EH (cell line): Measurements from ENCODE around the gene UBAP1.
"Not testable (repeated sequence)": the region's sequence is repeated elsewhere in the genome, so short reads cannot be mapped to it uniquely, and the experiment has no call there.

Experiments
- DNase-seq: peaks from one replicate; pipeline ENCODE4 v3.0.0-alpha.2; 2015; ENCODE audit warnings: low read depth

Gene UBAP1

DNA sequence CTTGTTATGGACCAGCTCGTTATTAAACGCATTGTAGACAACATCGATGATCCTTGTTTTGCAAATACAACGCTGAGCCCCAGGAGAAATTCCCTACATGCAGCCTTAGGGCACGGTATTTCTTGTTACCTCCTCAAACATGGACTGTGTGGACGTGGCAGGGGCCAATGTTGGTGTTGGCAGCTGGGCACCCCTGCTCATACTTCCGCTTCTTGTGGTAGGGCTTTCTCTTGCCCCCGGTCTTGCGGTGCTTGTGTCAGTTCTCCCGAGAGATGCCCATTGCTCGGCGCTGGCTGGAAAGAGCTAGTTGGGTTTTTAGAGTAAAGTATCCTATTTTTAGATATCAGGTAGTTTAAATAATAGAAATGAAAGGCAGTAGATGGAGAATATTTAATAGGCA lies 45.5 kb downstream of the UBAP1 start:
- DNase-seq: no peak

DNA sequence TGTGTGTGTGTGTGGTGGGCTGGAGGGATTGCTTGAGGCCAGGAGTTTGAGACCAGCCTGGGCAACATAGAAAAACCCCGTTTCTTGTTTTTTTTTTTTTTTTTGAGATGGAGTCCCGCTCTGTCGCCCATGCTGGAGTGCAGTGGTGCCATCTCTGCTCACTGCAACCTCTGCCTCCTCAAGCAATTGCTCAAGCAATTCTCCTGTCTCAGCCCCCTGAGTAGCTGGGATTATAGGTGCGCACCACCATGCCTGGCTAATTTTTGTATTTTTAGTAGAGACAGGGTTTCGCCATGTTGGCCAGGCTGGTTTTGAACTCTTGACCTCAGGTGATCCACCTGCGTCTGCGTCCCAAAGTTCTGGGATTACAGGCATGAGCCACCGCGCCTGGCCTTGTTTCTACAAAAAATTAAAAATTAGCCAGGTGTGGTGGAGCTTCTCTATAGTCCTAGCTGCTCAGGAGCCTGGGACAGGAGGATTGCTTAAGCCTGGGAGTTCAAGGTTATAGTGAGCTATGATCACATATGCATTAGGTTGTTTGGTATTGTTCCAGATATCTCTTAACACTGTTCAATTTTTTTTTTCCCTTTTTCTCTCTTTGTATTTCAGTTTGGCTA lies 47.4 kb downstream of the UBAP1 start:
- not testable (repeated sequence) for DNase-seq

GRCh38 chr9:34227445-34227844 lies 48.6 kb downstream of the UBAP1 start:
- DNase-seq: peak; percentile 62

DNA sequence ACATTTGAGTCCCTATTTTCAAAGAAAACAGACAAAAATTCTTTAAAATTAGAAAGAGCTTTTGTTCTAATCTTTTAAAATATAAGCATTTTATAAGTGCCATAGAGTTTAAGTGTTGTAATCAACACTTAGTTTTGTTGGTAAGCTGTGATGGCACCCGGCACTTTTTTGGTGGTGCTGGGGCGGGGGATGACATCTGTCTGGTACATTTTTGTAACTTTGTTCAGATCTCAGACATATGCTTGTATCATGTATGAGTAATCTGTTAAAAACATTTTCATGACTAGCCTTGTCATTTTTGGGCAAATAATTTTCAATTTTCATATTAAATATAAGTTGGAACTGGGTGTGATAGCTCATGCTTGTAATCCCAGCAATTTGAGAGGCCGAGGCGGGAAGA lies 51.7 kb downstream of the UBAP1 start:
- DNase-seq: no peak

- DNase-seq: no peak
Observed at GRCh38 chr9:34232201-34232600, 53.4 kb downstream of the UBAP1 start.

GRCh38 chr9:34233672-34234071 lies 54.8 kb downstream of the UBAP1 start:
- no peak for DNase-seq

- no peak for DNase-seq
Observed at GRCh38 chr9:34237836-34238235, 59.0 kb downstream of the UBAP1 start.

DNA sequence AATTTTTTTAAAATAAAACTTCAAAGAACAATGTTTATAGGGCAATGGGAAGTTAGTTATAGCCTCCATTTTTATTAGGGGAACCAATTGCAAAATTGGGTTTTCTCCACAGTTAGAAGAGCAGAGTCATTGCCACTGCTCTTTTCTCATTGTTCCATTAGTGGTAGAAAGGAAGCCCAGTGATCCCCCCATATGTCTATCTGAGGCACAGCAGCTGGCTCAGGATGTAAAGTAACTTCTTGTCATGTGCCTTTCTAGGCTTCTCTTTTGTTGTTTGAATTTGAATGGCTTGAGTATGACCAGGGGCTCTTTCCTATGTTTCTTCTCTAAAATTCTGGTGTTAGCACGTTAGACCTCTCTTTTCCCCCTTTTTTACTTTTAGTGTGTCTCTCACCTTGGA lies 61.2 kb downstream of the UBAP1 start:
- DNase-seq: no peak

GRCh38 chr9:34242830-34243229 lies 64.0 kb downstream of the UBAP1 start:
- DNase-seq: no peak

DNA sequence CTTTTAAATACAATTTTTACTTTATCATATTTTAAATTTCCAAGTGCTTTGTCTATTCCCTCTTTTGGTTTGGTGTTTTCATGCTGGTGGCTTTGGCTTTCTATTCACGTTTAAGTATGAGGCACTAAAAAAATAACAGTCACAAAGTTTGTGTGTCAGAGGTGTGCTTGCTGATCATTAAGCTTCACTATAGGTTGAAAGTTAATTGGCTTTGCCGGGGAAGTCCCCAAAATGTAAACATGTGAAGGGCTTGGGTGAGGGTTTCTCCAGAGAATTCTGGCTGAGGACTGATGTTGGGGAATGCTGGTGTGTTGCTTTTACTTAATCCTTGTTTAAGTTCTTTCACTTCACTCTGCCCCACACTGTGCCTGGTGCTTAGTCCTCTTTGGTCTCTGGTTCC lies 66.4 kb downstream of the UBAP1 start:
- DNase-seq: not testable (repeated sequence)

GRCh38 chr9:34246453-34246852 lies 67.6 kb downstream of the UBAP1 start:
- DNase-seq: no peak

DNA sequence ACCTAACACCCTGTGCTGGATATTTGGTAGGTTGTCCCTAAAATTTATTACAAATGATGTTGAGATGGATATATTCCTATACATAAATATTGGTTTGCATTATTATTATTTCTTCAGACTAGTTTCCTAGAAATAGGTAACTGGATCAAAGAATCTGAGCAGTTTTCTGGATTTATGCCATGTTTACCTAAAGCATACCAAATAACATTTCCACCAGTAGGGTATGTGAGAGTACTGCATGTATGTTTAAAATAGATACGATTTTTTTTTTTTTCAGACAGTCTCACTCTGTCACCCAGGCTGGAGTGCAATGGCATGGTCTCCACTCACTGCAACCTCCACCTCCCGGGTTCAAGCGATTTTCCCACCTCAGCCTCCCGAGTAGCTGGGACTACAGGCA lies 68.9 kb downstream of the UBAP1 start:
- not testable (repeated sequence) for DNase-seq

DNA sequence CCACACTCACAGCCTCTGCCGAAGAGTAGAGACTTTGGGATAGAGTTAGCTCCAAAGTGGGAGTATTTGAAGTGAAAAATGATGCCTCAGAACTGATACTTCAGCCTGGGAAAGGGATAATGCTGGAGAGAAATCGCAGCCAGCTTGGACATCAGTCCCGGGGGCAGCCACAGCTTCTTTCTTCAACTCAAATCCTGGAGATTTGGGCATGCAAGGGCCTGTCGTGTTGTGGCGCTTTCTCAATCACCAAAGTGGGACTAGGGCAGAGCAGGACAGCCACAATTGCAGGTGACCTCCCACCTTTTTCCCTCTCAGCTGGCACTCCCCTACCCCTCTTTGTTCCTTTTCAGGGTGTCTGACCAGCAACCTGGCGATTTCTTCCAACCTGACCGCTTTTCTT lies 70.4 kb downstream of the UBAP1 start:
- DNase-seq: no peak

- no peak for DNase-seq
Observed at GRCh38 chr9:34250721-34251120, 71.9 kb downstream of the UBAP1 start.

GRCh38 chr9:34252016-34252415 lies 73.2 kb downstream of the UBAP1 start:
- no peak for DNase-seq

DNA sequence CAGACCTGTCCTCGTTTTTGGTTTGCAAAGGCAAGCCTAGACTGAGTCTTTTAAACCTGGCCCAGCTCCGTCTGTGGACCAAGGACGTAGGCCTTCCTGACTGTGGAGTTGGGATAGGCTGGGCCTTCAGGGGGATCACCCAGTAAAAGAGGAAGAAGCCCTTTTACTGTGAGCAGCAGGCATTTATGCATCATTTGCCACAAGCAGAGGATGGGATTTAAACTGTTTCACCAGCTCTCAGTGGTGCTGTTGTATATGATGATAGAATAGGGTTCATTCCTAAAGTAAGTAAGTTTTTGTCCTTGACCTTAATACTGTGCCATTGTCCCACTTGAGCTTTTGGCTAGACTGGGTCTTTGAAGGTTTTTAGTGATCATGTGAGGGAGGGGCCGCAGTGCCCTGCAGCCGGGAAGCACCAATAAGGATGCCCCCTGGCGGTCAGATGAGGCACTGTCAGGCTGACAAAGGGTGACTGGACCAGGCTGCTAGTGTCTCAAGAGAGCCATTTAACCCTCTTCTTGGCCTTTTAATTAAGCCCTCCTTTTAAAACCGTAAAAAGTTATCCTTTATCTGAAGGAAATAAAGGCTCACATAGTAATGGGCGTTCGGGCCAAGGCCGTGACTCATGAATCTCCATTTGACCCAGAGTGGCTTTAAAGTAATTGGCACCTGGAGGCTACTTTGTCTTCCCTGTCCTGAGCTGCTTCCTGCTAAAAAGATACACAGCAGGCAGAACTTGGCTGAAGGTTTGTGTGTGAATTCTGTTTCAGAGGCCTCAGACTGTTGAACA lies 74.0 kb downstream of the UBAP1 start:
- DNase-seq: peak; percentile 62

- DNase-seq: peak; percentile 48
Observed at GRCh38 chr9:34253460-34253837, 74.6 kb downstream of the UBAP1 start.

DNA sequence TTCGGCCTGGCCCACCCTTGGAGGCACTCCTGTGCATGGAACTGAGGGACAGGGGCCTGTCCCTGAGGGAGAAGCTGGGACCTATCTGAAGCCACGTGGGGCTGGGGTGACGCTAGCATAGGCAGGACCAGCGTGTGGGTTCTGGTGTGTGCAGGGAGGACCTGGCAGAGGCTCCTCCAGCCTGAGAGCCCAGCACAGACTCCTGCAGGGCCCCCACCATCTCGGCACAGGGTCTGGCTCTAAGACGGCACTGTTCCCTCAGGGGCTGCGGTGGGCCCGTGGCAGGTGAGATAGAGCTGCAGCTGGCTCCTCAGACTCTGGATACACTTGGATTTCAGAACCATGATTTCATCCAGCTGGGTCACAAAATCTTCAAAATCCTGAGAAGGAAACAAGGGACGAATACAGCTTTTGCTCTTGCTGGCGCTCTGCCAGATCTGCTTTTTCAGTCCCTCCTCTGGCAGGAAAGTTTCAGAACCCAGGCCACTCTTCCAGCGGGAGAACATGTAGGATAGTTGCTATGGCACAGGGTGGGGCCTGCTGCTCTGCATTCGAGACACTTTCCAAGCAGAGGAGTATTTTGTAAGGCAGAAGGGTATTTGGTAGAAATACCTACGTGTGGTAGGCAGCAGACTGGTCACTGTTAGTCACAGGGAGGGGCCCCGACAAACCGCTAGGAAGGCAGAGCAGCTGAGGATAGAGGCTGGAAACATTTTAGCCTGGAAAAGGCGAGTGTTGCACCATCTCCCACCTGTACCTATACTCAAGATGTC lies 75.5 kb downstream of the UBAP1 start:
- peak; percentile 86 for DNase-seq

DNA sequence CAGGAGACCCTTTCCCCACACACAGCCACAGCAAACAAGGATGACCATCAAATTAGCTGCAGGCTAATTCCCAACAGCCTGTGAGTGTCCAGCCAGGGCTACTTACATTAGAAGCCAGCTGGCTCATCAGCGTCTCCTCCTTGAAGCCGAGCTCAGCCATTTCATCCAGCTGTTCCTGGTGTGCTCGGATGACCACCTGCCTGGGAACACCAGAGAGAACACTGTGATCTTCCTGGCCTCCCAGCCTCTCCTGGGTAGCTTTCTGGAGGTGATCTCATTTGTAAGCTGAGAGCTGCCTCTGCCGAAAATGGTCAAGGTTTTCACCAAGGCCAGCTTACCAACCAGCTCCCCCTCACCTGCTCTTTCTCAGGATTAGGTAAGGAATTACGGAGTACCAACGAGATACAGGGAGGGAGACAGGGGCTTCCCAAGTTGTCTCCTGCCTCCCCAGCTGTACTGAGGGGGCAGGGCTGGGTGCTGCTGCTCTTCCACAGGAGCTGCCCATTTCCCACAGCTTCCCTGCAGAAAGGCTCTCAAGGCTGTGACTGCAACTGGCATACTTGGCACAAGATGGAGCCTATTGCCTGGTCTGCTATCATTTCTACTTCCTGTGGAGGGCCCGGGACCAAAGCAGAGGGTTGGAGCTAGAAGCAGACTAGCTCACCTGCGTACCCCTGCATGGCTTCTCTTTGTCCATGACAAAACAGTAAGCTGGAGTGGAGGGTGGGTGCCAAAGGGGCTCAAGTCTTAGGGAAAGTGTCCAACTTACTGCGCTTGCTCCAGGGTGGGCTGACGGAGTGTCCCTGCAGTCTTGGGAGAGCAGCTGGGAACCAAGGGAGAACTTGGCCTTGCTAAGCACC lies 76.4 kb downstream of the UBAP1 start:
- peak; percentile 56 for DNase-seq

DNA sequence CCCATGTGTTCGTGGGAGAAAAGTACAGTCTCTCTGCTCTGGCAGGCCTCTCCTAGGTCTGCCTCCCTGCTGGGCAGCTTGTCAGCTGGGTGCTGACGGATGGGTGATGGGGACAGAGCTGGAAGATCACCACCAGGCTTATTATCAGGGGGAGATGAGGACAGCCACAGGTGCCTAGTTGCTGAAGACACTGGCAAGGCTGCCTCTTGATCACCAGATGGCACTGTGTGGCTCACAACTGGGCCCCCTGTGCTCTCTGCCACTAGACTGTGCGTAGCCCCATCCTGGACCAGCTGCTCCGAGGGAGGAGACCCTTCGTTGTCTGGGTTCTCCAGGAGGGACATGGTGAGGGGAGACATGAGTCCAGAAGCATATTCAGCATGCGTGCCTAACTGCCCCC lies 77.3 kb downstream of the UBAP1 start:
- DNase-seq: no peak

DNA sequence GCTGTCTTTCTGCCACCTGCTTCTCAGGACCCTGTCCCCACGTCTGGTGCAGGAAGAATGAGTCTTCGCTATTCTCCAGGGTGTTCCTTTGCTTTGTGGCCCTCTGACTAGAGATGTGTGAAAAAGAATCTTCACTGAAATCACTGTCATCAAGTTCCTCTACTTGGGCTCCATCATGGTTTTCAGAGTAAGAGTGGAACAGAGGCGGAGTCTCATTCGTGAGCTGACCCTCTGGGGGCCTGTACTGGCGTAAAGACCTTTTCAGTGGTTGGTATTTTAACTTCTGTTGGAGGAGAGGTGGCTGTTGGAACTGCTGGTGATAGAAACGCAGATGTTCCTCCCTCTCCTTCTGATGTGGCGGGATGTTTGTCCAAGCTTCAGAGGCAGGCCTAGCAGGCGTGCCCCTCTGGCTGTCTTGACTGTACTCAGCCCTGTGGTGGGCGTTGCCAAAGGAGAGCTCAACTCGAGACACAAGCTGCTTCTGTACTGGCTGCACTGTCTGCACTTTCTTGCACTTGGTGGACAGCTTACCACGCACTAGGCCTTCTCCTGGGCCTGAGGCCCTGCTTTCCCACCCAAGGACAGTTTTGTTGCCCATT lies 78.2 kb downstream of the UBAP1 start:
- DNase-seq: no peak

DNA sequence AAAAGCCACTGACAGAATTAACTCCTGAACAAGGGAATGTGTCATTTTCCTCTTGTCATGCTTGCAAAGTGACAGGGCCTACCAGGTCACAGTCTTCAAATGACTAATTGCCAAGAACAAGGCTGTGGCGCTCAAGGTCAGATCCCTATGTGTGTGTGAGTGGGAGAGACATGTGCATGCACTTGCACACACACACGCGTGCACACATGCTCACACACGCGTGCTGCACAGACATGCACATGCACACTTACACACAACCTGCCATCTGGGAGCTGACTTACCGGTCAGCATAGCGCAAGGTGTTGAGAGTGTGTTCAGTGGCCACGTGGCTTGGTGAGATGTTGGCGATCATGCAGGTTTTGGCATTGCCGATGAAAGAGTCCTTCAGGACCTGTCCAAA lies 80.5 kb downstream of the UBAP1 start:
- no peak for DNase-seq
